Small intestine (tissue), 7 donors: ENCODE data around the gene RGS9BP. TPM values are rescaled to one million over a fixed set of nuclear protein-coding genes. Genes with fewer than 3 reads are reported as not detected.

Experiments
- DNase-seq, 2 donors: peaks; one replicate each; pipeline versions ENCODE4 v3.0.0 to v3.0.0-alpha.2; 2013
- FAIRE-seq: peaks from 2 replicates; lab custom pipeline; 2012; peaks lifted over from hg19 to GRCh38; lab: Jason Lieb, UNC
- H3K27ac ChIP-seq, 3 donors: one replicate each; pipeline ENCODE4 v1.5.1; 2013; ENCODE audit warnings: low read length in 2 of 3, mild to moderate bottlenecking in 2 of 3, control low read depth in 1 of 3, inconsistent platforms in 1 of 3, low read depth in 1 of 3, moderate library complexity in 1 of 3
- H3K27me3 ChIP-seq, 3 donors: one replicate each; pipeline ENCODE4 v1.6.1; 2013; ENCODE audit warnings: low read length in 3 of 3, inconsistent platforms in 1 of 3; ENCODE audit not compliant: control insufficient read depth in 3 of 3, insufficient read depth in 3 of 3
- H3K36me3 ChIP-seq, 3 donors: one replicate each; pipeline ENCODE4 v1.6.1; 2013; ENCODE audit warnings: low read length in 3 of 3, inconsistent platforms in 1 of 3, low read depth in 1 of 3, mild to moderate bottlenecking in 1 of 3, moderate library complexity in 1 of 3; ENCODE audit not compliant: control insufficient read depth in 3 of 3, insufficient read depth in 2 of 3
- H3K4me1 ChIP-seq, 3 donors: one replicate each; pipeline ENCODE4 v1.6.1; 2013; ENCODE audit warnings: low read length in 2 of 3, inconsistent platforms in 1 of 3, low read depth in 1 of 3, mild to moderate bottlenecking in 1 of 3, moderate library complexity in 1 of 3; ENCODE audit not compliant: control insufficient read depth in 3 of 3, insufficient read depth in 2 of 3
- H3K4me3 ChIP-seq, 3 donors: one replicate each; pipeline ENCODE4 v1.5.1; 2013; ENCODE audit warnings: low read length in 3 of 3, control low read depth in 1 of 3, inconsistent platforms in 1 of 3, low read depth in 1 of 3, mild to moderate bottlenecking in 1 of 3, moderate library complexity in 1 of 3
- H3K9me3 ChIP-seq, 2 donors: one replicate each; pipeline ENCODE4 v1.6.1; 2013; ENCODE audit warnings: low read depth in 1 of 2, low read length in 1 of 2; ENCODE audit not compliant: control insufficient read depth in 2 of 2, insufficient read depth in 1 of 2
- WGBS, 3 donors: extraction: QIAGEN DNeasy Blood & Tissue Kit; methylation state at CpG; one replicate each; pipeline ENCODE4 v1.1.7; 2013; 5-methylcytosine and 5-hydroxymethylcytosine counted together
- polyA plus RNA-seq, 4 donors: library from polyadenylated mRNA; stranded (reverse) in 3 of 4; unstranded in 1 of 4; fragments of 200-250 nt in 3 of 4; fragments of 120-200 nt in 1 of 4; gene quantifications; one replicate each; pipeline versions ENCODE4 v1.2.1 to v1.2.3, GENCODE V29; 2013
- donor health status: healthy with polysubstance abuse.
- donor health status: control.
- donor health status: control.
- donor health status: Bipolar disorder and iron deficiency.
- donor health status: healthy.

Gene RGS9BP
- polyA plus RNA-seq, 4 donors: 0.04 to 0.10 TPM; not detected in 2

DNA sequence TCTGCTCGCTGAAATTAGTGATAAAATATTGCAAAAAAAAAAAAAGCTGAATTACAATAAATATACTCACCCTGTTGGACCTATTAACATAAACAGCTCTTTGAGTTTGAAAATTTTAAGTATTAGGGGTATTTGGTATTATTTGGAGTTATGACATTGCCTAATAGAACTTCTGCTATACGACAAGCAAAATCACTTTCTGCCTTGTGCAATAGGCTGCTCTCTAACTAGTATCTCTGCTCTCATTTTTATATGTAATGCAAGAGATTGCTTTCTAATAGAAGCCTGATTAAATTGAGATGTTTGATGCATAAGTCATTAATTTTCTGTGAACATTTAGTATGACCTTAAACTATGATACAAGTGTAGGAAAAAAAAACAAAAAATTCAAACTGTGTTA, 5.3 kb downstream of the RGS9BP start:
- no peak overlapping the region for H3K27ac ChIP-seq
- no peak for FAIRE-seq
- H3K27me3 ChIP-seq: peaks cover 0 to 27% (median 10%) of the 10 kb centered on the region in 3 donors
- no peaks in the 10 kb centered on the region for H3K36me3 ChIP-seq
- 76 to 85% (median 84%) methylated on average over 2 of the region's 2 CpGs for WGBS, 3 donors
- H3K4me3 ChIP-seq: no peak overlapping the region
- peaks cover 0 to 10% (median 0%) of the 10 kb centered on the region in 3 donors for H3K4me1 ChIP-seq
- no peak for DNase-seq
- H3K9me3 ChIP-seq: no peaks in the 10 kb centered on the region

DNA sequence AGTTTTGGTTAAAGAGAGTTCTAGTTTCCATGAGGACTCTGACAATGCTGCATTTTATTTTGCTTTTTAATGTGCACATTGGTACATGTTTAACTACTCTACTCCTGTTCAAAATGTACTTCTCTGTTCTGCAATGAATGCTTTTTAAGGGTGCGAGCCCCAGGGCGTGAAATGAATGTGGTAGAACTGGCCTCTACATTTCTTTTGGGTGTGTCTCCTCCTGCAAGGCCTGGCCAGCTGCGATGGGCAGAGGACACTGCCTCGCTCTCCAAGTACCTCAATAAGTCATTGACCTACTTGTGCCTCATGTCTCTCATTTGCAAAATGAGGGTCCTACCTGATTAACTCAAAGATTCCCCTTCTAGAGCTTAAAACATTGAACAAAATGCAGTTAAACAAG, 6.7 kb downstream of the RGS9BP start:
- H3K4me1 ChIP-seq: peaks cover 0 to 3% (median 0%) of the 10 kb centered on the region in 3 donors
- FAIRE-seq (no peak), DNase-seq (no peak)
- peaks cover 0 to 16% (median 4%) of the 10 kb centered on the region in 3 donors for H3K27me3 ChIP-seq
- WGBS, 3 donors: 65 to 87% (median 80%) methylated on average over 4 of the region's 4 CpGs
- H3K27ac ChIP-seq: no peak overlapping the region
- H3K9me3 ChIP-seq: no peaks in the 10 kb centered on the region
- no peaks in the 10 kb centered on the region for H3K36me3 ChIP-seq
- no peak overlapping the region for H3K4me3 ChIP-seq

DNA sequence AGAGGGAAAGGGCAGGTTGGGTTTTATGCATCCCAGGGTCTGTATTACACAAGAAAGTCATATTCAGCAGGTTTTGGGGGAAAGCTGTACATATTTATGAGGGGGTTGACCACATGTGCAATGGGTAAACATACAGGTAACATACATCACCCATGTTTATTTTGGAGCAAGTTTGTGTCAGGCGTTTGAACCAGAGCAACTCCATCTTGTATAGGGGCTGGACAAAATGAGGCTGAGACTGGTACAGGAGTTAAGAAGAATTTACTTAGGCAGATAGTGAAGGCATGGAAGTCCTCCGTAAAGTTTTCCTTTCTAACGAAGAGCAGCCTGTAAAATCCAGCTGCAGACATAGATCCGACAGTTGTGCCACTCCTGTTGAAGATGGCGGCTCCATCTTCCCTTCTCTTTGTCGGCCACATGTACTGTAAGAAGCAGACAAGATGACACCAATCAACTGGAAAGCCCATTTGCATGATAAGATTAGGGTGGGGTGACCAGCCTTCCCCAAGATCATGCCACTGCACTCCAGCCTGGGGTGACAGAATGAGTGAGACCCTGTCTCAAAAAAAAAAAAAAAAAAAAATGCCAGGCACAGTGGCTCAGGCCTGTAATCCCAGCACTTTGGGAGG, 11.3 kb downstream of the RGS9BP start:
- Histone ChIP-seq H3K9me3 (no peaks in the 10 kb centered on the region), H3K27ac (no peak overlapping the region), H3K36me3 (no peaks in the 10 kb centered on the region), H3K4me1 (peaks cover 2 to 10% (median 4%) of the 10 kb centered on the region in 3 donors), H3K4me3 (no peak overlapping the region), H3K27me3 (no peaks in the 10 kb centered on the region)
- 91 to 97% (median 93%) methylated on average over 6 of the region's 6 CpGs for WGBS, 3 donors
- DNase-seq (no peak), FAIRE-seq (no peak)

DNA sequence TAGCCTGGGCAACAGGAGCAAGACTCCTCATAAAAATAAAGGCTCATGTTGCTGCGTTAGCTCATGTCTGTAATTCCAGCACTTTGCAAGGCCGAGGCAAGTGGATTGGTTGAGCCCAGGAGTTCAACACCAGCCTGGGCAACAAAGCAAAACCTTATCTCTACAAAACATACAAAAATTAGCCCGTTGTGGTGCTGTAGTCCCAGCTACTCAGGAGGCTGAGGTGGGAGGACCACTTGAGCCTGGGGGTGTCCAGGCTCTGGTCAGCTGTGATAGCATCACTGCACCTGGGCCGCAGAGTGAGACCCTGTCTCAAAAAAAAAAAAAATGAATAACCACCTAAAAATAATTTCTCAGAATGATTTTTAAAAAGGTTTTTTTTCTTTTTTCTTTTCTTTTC, 12.0 kb downstream of the RGS9BP start:
- DNase-seq (no peak), FAIRE-seq (no peak)
- Histone ChIP-seq H3K36me3 (peaks cover 0 to under 1% (median 0%) of the 10 kb centered on the region in 3 donors), H3K27me3 (no peaks in the 10 kb centered on the region), H3K9me3 (no peaks in the 10 kb centered on the region), H3K4me1 (peaks cover 2 to 10% (median 4%) of the 10 kb centered on the region in 3 donors), H3K27ac (no peak overlapping the region), H3K4me3 (no peak overlapping the region)
- 83 to 92% (median 92%) methylated on average over 4 of the region's 4 CpGs for WGBS, 3 donors

DNA sequence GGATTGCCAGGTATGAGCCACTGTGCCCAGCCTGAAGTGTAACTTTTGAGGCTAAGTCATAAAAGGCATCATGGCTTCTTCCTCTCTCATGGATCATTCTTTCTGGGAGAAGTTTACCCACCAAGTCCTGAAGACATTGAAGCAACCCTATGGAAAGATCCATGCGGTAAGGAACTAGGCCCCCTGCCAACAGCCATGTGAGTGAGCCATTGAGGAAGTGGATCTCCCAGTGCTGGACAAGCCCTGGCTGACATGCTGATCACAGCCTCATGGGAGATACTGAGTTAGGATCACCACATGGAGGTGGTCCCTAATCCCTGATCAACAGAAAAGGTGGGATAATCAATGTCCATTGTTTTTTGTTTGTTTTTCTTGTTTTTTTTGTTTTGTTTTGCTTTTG, 12.7 kb downstream of the RGS9BP start:
- 74 to 93% (median 86%) methylated on average over 1 of the region's 1 CpG for WGBS, 3 donors
- no peak for DNase-seq

DNA sequence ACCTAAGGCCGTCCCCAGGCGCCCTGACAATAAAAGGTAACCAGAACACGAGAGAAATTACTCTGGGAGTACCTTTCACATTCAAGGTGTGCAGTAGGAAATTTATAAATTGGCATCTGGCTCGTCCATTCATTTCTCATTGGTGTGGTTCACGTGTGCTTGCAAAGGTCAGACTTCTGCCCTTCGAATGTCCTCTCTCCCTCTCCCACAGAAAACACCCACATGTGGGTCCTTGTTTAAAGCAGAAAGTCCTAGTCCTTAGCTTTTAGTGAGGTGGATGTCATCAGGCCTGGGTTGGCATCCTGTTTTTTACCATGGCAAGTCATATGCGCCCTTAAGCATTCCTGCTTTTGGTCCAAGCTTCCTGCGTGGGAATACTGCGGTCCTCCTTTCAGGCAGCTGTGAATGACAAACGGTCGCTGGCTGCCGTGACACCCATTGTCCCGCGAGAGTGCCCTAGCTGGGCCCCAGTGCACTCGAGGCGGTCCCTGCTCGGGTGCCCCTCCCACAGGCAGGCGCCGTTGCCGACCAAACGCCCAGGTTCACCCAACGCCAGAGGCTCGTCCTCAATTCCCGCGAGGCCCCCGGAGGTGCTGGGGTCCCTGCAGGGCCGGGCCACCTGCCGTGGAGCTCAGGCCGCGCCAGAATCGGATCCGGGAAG, 15.8 kb downstream of the RGS9BP start, which contains the start of gene NUDT19:
NUDT19 (plus strand) TSS at position 531 of the 661 bp plus-strand sequence. CDS start 140 bp downstream, outside the sequence.
- Histone ChIP-seq H3K4me1 (peaks cover 6 to 25% (median 8%) of the 10 kb centered on the region in 3 donors), H3K36me3 (peaks cover 0 to 9% (median 0%) of the 10 kb centered on the region in 3 donors), H3K4me3 (peak within 1 kb of the TSS; percentile 69 to 90 (median 73)), H3K27ac (peak within 1 kb of the TSS; percentile 72 to 90 (median 81)), H3K9me3 (peaks cover 0 to 5% of the 10 kb centered on the region in 2 donors), H3K27me3 (no peaks in the 10 kb centered on the region)
- FAIRE-seq (no peak), DNase-seq (peak; percentile 87 to 94)
- WGBS, 3 donors: 2 to 6% (median 3%) methylated on average over 27 to 32 of the region's 32 CpGs

More for the DNA sequence above, 12.7 kb downstream of the RGS9BP start:
- Histone ChIP-seq H3K9me3 (peaks cover 0 to 3% of the 10 kb centered on the region in 2 donors), H3K27ac (no peak overlapping the region), H3K4me3 (no peak overlapping the region), H3K27me3 (no peaks in the 10 kb centered on the region), H3K4me1 (peaks cover 2 to 17% (median 4%) of the 10 kb centered on the region in 3 donors), H3K36me3 (peaks cover 0 to 6% (median 0%) of the 10 kb centered on the region in 3 donors)
- FAIRE-seq: no peak

DNA sequence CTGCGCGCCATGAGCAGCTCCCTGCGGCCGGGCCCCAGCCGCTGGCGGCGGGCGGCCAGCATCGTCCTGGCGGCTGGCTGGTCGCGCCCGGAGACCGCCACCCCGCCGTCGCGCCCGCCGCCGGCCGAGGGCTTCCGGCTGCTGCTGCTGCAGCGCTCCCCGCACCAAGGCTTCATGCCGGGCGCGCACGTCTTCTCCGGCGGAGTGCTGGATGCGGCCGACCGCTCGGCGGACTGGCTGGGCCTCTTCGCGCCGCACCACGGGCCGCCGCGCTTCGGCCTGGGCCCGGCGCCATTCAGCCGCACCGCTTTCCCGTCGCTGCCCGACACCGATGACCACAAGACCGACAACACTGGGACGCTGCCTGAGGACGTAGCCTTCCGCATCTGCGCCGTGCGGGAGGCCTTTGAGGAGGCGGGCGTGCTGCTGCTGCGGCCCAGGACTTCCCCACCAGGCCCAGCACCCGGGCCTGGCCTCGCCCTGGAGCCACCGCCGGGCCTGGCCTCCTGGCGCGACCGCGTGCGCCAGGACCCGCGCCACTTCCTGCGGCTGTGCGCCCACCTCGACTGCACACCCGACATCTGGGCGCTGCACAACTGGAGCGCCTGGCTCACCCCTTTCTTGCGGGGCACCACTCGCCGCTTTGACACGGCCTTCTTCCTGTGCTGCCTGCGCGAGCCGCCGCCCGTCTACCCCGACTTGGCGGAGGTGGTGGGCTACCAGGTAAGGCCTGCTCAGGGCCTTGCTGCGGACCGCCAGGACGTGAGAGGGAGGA, 16.5 kb downstream of the RGS9BP start:
- DNase-seq (peak; percentile 58 to 83), FAIRE-seq (no peak)
- H3K4me3 ChIP-seq: peak overlapping the region; percentile 69 to 90 (median 73)
- 1 to 4% (median 2%) methylated on average over 86 to 93 of the region's 93 CpGs for WGBS, 3 donors
- H3K36me3 ChIP-seq: peaks cover 0 to 9% (median 0%) of the 10 kb centered on the region in 3 donors
- peaks cover 0 to 5% of the 10 kb centered on the region in 2 donors for H3K9me3 ChIP-seq
- H3K27ac ChIP-seq: peak overlapping the region; percentile 72 to 90 (median 81)
- no peaks in the 10 kb centered on the region for H3K27me3 ChIP-seq
- H3K4me1 ChIP-seq: peaks cover 6 to 30% (median 8%) of the 10 kb centered on the region in 3 donors

DNA sequence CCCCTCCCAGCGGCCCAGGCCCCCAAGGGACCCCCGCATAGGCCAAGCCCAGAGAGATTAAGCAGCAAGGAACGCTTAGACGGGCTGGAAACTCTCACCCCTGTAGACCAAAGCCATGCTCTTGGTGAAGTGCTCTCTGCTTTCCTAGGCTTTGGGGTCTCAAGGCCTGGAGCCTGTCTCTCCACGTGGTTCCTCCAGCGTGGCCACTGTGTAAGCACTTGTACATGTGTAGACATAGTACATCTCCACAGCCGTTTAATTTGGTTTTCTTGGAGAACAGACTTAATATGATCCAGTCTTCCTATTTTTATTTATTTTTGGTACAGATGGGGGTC, 17.0 kb downstream of the RGS9BP start:
- FAIRE-seq (no peak), DNase-seq (no peak)
- peaks cover 6 to 32% (median 8%) of the 10 kb centered on the region in 3 donors for H3K4me1 ChIP-seq
- H3K27me3 ChIP-seq: no peaks in the 10 kb centered on the region
- peak overlapping the region; percentile 69 to 90 (median 73) for H3K4me3 ChIP-seq
- H3K36me3 ChIP-seq: peaks cover 0 to 9% (median 0%) of the 10 kb centered on the region in 3 donors
- peak overlapping the region; percentile 72 to 90 (median 81) for H3K27ac ChIP-seq
- H3K9me3 ChIP-seq: peaks cover 0 to 5% of the 10 kb centered on the region in 2 donors
- 6 to 28% (median 20%) methylated on average over 7 of the region's 7 CpGs for WGBS, 3 donors
